ENCODE data around the gene CMAS.
"Not testable (repeated sequence)": the region's sequence is repeated elsewhere in the genome, so short reads cannot be mapped to it uniquely, and the experiment has no call there.

The CMAS gene

DNA sequence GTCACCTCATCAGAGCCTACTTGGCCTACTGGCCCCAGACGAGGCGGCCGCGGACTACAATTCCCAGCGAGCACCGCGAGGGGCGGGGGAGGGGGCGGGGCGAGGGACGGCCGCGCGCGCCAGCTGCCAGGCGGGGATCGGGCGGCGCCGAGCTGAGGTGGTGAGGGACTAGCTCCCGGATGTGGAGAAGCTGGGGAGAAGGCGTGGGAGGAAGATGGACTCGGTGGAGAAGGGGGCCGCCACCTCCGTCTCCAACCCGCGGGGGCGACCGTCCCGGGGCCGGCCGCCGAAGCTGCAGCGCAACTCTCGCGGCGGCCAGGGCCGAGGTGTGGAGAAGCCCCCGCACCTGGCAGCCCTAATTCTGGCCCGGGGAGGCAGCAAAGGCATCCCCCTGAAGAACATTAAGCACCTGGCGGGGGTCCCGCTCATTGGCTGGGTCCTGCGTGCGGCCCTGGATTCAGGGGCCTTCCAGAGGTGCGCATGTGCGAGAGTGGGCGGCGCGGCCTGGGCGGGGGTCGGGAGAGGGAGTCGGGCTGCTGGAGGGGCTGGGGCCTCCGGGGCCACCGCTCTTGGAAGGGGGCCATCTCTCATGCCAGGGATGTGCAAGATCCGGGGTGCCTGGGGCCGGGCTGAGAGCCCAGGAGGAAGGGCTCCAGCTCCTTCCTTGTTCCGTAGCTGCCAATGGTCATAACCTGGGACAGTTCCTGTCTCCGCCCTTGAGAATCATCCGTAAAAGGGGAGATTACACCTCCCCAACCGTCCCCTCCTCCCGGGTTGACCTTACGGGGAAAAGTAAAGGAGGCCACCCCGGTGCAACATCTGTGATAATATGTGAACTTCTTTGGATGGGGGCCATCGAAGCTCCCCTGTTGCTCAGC, at the start of gene CMAS:
TSS of gene CMAS (plus strand) at position 129 of the 878 bp plus-strand sequence. CDS start at position 215, 86 bp downstream.
- DNase-seq, result peak; percentile 74 to 80

DNA sequence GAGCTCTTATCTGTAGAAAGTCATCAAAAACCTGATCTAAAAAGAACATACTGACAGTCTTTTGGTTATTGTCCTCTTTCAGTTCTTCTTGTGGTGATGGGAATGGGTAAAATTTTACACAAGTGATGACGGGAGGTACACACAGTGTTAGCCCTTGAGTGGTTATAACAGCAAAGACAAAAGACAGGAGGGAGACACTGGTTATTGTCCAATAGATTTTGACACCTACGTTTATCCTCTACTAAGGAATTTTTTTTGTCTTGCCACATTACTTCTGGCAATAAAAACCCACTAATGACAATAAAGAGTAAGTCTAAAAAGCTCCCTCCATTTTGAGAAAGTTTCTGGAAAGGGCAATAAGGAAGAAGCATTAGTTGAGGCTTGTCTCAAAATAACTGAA, 47.7 kb upstream of the CMAS start:
- DNase-seq, result no peak

DNA sequence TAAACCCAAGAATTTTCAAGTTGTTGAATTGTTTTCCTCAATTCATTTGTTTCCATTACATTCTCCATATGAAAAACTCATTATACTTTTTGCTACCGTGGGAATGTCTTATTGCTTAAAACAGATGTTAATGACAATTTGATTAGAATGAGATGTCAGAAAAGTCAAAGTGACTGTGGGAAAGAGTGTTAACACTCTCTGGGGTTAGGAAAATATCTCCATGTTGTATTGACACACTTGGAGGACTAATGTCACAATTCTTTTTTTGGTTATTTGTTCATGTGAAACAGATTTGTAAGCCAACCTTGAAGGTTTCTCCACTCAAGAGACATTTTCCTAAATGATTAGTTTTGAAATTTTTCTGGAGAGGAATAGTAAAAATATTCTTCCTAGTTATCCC, 47.2 kb upstream of the CMAS start:
- no peak for DNase-seq

DNA sequence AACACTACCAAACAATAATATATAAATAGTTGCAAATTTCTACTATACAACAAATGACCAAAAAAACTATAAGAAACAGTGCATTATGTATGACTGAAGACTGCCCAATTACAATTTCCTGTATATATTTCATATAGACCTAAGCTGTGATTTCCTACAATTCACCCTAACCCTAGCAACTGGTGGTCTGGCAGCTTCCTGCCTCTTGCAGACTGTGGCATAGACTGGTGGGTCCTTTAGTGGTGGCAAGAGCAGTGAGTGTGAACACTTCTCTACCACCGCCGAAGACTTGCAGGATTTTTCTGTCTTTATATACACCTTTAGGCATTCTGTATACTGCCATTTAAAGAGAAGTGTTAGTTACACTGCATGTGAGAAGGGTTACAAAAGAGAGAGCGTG, 43.6 kb upstream of the CMAS start:
- DNase-seq, result no peak

DNA sequence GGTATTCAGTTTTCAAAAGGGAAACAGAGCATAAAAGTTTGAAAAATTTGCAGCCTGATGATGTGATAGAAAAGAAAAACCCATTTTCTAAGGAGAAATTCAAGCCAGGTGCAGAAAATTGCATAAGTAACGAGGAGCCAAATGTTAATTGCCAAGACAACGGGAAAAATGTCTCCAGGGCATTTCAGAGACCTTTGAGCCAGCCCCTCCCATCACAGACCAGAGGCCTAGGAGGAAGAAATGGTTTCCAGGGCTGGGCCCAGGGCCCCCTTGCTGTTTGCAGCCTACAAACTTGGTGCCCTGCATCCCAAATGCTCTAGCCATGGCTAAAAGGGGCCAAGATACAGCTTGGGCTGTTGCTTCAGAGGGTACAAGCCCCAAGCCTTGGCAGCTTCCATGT, 38.2 kb upstream of the CMAS start:
- not testable (repeated sequence) for DNase-seq

DNA sequence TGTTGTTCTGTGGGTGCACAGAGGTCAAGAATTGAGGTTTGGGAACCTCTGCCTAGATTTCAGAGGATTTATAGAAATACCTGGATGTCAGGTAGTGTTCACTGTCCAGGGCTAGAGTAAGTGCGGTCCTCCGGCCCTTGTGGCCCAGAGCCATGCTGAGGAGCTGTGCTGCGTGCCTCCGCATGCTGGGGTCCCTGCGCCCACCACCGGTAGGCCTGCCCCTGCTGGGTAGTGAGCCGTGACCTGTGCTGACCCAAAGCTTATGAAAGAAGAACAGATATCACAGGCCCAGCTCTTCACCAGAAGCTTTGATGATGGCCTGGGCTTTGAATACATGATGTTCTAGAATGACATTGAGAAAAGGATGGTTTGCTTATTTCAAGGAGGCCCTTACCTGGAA, 37.8 kb upstream of the CMAS start:
- DNase-seq, result no peak

DNA sequence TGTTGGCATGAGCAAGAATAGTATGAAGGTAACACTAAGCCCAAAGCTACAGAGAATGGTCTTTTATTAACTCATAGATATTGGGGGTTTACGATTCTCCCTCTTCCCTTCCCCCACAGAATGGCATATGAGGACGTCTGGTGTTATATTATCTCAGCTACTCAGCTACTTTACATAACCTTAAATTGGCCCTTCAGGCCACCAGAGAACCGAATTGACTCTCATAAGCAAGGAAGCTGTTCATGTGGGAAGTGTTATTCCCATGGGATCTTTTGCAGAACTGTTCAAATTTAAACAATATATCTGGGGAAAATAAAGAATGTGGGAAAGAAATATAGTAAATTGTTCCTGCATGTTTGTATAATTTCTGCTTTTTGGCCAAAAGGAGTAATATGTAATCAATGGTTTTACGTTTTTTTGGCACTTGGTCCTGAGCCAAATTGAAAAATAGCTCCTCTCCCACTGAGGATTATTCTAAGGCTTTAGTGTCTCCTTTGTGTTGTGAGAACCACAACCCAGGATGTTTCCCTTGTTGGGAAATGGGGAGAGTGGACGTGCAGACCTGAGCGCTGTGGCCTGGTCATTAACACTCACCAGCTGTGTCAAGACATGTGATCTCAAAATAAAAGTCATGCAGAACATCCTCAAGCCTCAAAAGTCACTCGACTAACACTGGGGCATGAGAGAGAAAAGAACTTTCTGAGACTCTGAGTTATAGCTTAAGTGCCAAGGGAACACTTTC, 31.8 kb upstream of the CMAS start:
- DNase-seq, result no peak

DNA sequence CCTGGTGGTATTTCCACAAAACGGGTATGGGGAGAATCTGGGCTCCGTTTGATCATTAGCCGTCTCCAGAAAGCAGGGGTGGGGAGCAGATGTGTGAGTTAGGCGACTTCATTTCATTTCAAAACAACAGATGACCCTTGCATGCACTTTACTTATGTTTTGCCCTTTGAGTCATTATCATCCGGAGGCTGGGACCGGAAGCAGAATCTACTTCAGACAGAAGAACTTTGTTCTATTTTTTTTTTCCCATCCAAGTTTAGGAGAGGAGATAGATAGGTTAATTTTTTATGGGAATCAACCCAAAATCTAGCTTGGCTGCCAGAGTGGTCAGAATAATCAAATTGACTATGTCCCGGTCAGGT, 31.3 kb upstream of the CMAS start:
- DNase-seq, result no peak

DNA sequence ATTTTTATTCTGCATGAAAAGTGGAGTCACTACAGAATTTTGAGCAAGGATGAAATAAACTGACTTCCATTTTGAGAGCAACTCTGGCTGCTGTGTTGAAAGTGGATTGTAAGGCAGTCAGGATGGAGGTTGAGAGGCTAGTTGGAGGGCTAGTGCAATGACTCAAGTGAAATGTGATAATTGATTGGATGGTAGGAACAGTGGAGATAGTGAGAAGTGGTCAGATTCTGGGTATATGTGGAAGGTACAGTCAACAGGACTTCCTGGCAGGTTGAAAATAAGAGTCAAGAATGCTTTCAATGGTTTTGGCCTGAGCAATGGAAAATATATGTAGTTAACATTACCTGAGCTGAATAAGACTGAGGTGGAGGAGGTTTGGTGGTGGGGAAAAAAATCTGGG, 29.0 kb upstream of the CMAS start:
- no peak for DNase-seq

DNA sequence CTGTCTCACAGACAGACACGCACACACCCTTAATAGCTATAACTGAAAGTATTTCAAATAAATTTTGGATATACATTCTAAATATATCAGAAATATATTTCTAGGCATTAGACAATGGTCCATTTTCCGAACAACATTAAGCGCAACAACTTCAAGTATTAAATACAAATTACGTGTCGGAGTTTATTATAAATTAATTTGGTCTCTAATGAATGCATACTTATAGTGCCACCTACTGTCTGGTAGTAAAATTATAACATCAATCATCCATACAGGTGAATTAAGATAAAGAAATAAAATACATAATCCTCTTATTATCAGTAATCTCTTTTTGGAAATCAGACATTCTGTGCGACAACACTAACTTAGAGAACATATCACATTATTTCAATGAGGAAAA, 27.2 kb upstream of the CMAS start:
- DNase-seq, result peak in 1 of 2 experiments; percentile 18

DNA sequence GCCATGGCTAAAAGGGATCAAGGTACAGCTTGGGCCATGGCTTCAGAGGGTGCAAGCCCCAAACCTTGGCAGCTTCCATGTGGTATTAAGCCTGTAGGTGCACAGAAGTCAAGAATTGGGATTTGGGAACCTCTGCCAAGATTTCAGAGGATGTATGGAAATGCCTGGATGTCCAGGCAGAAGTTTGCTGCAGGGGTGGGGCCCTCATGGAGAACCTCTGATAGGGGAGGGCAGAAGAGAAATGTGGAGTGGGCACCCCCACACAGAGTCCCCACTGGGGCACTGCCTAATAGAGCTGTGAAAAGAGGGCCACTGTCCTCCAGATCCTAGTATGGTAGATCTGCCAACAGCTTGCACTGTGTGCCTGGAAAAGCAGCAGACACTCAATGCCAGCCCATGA, 22.5 kb upstream of the CMAS start:
- not testable (repeated sequence) for DNase-seq

DNA sequence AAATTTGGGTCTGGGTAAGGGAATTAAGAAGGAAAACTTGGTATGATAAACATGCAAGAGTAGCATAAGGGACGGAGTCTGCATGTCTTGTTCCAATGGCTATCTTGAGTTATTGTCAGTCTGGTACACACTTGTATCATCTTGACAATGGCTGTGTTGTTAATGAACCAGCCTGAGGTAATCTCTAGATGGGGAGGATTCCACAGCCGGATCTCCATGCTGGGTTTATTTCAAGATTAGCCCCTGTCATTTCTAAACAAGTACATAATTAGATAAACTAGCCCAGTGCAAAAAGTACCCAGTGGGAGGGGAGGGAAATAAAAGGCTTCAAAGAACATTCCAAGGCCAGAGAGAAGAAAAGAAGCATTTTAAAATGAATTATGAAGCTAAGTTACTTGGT, 16.5 kb upstream of the CMAS start:
- DNase-seq, result no peak

DNA sequence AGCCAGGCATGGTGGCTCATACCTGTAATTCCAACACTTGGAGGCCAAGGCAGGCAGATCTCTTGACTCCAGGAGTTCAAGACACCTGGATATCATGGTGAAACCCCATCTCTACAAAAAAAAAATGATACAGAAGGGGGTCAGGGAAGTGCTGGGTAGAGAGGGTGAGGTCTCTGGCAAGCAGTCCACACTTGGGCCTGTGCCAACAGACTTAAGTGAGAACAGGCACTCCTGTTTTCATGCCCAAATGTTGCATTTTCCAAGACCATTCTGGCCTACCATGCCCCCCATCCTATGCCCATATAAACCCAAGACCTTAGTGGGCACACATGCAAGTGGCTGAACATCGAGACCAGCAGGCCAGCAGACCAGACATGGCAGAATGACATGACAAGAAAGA, 16.0 kb upstream of the CMAS start:
- DNase-seq, result no peak

DNA sequence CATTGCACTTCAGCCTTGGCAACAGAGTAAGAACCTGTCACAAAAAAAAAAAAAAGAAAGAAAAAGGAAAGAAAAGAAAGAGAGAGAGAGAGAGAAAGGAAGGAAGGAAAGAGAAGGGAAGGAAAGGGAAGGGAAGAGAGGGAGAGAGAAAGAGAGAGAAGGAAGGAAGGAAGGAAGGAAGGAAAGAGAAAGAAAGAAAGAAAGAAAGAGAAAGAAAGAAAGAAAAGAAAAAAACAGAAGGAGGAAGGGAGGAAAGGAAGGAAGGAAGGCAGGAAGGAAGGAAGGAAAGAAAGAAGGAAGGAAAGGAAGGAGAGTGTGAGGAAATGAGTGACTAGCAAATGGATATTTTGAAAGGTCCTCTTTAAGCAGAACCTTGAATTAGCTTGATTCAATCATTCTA, 13.3 kb upstream of the CMAS start:
- no peak for DNase-seq

DNA sequence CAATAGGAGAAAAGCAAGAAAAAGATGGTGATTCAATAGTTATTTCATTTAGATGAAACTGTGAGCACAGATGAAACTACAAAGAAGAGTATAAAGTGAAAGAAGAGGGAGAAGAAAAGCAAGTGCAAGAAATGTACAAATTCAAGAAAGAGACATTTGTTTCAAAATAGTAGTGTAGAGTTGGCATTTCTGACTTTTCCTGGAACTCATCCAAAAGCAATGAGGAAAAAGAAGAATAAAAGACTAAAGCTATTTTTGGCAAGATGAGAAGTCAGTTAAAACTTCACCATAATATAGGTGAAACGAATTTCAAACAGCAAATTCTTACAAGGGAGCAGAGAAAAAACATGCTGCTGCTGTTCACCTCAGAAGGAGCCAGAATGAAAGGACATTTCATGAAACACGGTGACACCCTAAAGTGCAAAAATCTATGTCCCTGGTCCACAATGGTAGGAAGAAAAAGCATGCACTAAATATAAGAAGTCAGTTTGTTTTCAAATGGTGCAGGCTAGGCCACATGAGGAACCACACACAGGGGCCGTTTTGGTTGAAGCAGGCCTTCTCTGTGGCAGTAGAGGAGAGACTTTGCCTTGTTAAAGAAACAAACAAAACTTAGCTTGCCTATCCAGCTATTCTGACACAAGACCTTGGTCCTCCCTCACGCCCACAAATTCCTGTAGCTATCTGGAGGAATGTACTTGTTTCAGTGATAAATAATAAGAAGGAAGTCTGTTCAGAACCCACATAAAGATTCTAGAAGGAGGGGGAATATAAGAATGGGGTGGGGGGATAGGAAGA, 11.1 kb upstream of the CMAS start:
- no peak for DNase-seq

DNA sequence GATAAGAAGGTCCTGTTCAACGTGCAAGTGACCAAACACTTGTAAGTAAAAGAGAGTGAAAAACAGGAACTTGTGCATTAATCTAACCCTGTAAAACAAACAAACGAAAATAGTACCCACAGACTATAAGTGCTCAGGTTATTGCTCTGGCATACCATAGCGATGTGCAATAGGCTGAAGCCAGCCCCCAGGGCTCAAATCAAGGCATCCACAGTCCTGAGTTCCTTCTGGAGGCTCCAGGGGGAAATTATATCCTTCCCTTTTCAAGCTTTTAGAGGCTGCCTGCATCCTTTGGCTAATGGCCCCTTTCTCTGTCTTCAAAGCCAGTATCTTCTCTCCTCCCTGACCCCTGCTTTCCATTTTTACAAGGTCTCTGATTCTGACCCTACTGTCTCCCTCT, 8.1 kb upstream of the CMAS start:
- no peak for DNase-seq

DNA sequence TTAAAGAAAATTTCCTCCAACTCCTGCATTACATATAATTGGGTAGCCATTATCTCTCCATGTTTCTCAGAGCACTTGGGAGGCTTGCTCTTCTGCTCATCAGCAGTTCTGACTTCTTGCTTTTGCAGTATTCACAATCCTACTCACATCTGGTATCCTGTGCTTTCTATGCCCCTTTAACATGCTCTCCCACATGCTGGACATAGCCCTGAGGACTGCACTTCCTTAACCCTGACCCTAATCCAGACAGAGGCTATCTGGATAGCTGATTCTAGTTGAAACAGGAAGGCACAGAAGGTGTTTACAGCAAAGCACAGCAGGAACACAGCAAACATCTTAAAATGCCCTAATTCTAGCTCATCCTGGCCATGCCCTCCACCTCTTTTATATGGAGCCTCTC, 7.3 kb upstream of the CMAS start:
- DNase-seq, result no peak

DNA sequence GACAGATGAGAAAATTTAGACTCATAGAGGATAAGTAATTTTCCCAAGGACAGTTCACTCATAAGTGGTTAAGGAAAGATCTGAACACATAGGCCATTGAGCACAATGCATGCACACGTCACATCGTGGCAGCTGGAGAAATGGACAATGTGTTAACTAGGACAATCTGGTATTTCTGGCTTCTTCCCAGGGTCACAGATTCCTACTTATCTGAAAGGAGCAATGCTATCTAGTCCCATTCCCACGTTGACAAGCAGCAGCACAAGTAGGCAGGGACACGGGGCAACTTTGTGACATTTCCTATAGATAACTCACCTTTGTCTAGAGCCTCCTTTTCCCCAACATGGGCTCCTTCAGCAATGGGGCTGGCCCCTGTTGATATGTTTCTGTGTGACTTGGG, 6.7 kb upstream of the CMAS start:
- no peak for DNase-seq

DNA sequence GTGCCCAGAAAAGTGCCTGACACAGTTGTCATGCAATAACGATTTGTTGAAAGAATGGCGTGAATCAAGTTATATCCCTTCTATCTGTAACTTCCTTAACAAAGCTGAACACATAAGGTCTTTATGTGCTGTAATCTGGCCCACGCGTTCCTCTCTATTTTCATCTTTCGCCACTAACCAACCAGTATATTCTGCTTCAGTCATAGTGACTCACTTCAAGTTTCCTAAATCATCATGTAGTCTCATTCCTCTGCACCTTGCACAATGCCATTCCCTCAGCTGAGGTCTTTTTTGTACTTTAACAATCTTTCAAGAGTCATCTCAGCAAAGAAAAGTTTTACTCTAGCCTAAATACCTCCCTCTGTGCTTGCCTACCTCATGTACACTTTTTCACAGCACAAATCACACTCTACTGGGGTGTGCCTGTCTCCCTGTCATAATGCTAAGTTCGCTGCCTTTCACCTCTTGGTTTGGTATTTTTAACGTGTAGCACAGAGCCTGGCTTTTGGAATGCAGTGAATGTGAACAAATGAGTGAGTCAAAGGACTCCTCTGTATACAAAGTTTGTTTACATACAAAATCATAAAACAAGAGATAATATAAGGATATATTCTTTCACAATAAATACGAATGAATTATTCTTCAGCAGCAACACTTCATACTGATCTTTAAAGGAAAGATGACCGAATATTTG, 2.9 kb upstream of the CMAS start:
- DNase-seq, result no peak

DNA sequence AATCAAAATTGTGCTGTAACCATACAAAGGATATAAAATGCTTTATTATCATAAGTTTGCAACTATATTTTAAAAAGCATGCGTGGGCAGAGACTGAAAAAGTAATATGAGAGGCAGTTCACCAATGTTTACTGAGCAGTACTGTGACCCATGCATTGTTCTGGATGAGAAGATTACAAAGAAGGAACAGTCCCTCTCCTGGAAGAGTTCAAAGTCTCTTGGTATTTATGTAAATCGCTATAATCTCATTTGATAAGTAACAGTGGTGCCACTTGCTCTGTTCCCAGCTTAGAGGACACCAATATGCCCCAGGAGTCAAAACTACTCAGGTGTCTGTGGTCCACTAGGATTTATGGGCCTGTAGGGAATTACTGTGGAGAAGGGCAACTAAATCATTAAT, 2.1 kb upstream of the CMAS start:
- DNase-seq, result no peak

DNA sequence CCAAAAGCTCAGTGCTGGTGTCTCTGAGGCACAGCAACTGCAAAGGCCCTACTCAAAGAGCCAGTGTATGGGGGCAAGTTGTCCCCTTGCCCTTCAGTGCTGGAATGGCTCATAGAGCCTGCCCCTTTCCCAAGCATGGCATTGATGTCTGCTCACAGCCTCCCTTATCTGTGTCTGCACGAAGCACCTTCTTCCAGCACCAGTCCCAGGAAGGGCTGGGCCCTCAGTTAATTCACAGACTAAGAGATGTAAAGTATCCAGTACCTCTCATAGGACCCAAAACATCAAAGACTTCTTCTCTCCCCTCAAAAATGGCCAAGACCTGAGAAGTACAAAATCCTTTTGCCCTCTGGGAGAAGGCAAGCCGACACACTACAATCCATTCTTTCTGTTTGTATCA, 1.6 kb upstream of the CMAS start:
- DNase-seq, result no peak

DNA sequence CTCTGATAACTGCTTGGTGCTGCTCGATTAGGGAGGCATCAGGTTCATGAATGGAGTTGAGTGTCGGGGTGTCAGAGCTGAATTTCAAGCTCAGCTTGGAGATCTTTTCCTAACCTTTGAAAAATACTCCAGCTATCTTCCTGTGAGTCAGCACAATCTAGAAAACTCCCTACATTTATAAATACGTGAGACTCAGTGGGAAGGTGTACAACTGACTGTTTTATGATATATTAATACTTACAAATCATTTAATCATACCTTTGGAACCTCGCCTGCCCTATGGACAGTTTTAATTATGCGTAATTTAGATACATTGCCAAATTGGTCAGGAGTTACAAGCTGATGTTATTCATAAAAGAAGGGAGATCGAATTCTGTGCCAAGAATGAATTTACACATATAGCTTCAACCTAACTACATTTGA, 961 bp downstream of the CMAS start:
- no peak for DNase-seq

DNA sequence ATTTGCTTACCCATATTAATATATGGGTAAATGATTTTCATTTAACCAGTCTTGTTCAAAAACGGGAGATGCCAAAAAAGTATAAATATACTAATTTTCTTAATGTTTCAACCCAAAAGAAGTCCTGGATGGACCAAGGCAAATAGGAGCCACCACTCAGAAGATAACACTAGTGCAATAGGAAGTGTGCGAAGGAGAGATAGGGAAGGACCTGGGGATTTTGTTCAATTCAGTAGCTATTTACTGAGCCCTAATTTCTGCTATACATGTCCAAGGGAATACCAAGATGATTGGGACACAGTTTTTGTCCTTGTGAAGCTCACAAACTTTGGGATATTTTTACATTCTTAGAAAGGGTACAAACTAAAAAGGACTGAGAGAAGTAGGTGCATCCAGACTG, 1.5 kb downstream of the CMAS start:
- no peak for DNase-seq
